HG03342 (cell line): ENCODE results near the gene SULT1C2.

Experiments
- ATAC-seq: cut with Tn5 transposase; IDR thresholded peaks from one replicate; pipeline ENCODE4 v1.9.1; 2021; ENCODE audit warnings: mild to moderate bottlenecking, moderate library complexity; ENCODE audit not compliant: unreplicated experiment

Gene SULT1C2

GRCh38 chr2:108287169-108287568 is 1.5 kb upstream of the SULT1C2 start:
- no peak for ATAC-seq

GRCh38 chr2:108293850-108294249 is 5.2 kb downstream of the SULT1C2 start:
- ATAC-seq, result no peak

GRCh38 chr2:108297436-108298141 is 8.9 kb downstream of the SULT1C2 start:
- ATAC-seq, result no peak

- no peak for ATAC-seq
These were observed 12.9 kb downstream of the SULT1C2 start for GRCh38 chr2:108301558-108301957.

GRCh38 chr2:108304975-108305374 is 16.3 kb downstream of the SULT1C2 start:
- ATAC-seq, result no peak

- no peak for ATAC-seq
These were observed 17.2 kb downstream of the SULT1C2 start for GRCh38 chr2:108305901-108306300.

GRCh38 chr2:108309903-108310302 is 21.2 kb downstream of the SULT1C2 start:
- no peak for ATAC-seq

- ATAC-seq, result no peak
These were observed 26.0 kb downstream of the SULT1C2 start for GRCh38 chr2:108314586-108315296.

- ATAC-seq, result no peak
These were observed 26.8 kb downstream of the SULT1C2 start for GRCh38 chr2:108315444-108315934.

GRCh38 chr2:108316033-108316432 is 27.3 kb downstream of the SULT1C2 start:
- no peak for ATAC-seq

- ATAC-seq, result no peak
These were observed 28.0 kb downstream of the SULT1C2 start for GRCh38 chr2:108316461-108317258.

GRCh38 chr2:108320326-108320922 is 31.7 kb downstream of the SULT1C2 start:
- ATAC-seq, result no peak

- no peak for ATAC-seq
These were observed 34.9 kb downstream of the SULT1C2 start for GRCh38 chr2:108323619-108324018.

- ATAC-seq, result no peak
These were observed 36.0 kb downstream of the SULT1C2 start for GRCh38 chr2:108324531-108325255.

- no peak for ATAC-seq
These were observed 37.1 kb downstream of the SULT1C2 start for GRCh38 chr2:108325756-108326155.

GRCh38 chr2:108329771-108330170 is 41.1 kb downstream of the SULT1C2 start:
- ATAC-seq, result no peak

- ATAC-seq, result no peak
These were observed 42.3 kb downstream of the SULT1C2 start for GRCh38 chr2:108330979-108331378.

GRCh38 chr2:108345951-108346350 is 57.3 kb downstream of the SULT1C2 start:
- no peak for ATAC-seq

- no peak for ATAC-seq
These were observed 58.1 kb downstream of the SULT1C2 start for GRCh38 chr2:108346827-108347226.

GRCh38 chr2:108347786-108348185 is 59.1 kb downstream of the SULT1C2 start:
- ATAC-seq, result no peak
